Measurements from ENCODE around the gene UBQLNL. TPM values are rescaled to one million over a fixed set of nuclear protein-coding genes. Genes with fewer than 3 reads are reported as not detected.

UBQLNL gene
- total RNA-seq = under 1 TPM; 0.32 to 0.49 (median 0.34) TPM
- long read RNA-seq, donor 1 = 0 reads
- long read RNA-seq, donor 2 = 0 reads

- intact Hi-C loops (cut with DNase I, micrococcal nuclease) = no loop called here
- Histone ChIP-seq H3K4me1 (ENCODE audit: low read depth) (no peaks in the 10 kb centered on the region), H3K4me3 (no peak within 1 kb of the TSS), H3K36me3 (ENCODE audit: low read depth) (no peaks in the 10 kb centered on the region), H3K9me3 (no peaks in the 10 kb centered on the region)
- no peak for TF ChIP-seq CTCF (IDR thresholded peaks at IDR 0.05)
- no peak for DNase-seq
- ATAC-seq = no peak
These were observed at the start of gene UBQLNL for GRCh38 chr11:5516599-5516998. TSS of gene UBQLNL (minus strand) at chr11:5516699. CDS start at chr11:5516441, 258 bp downstream.

- ATAC-seq (no peak), DNase-seq (no peak)
- Histone ChIP-seq H3K4me3 (no peak overlapping the region), H3K36me3 (ENCODE audit: low read depth) (no peaks in the 10 kb centered on the region), H3K9me3 (no peaks in the 10 kb centered on the region), H3K4me1 (ENCODE audit: low read depth) (no peaks in the 10 kb centered on the region)
- no peak for TF ChIP-seq CTCF (IDR thresholded peaks at IDR 0.05)
- intact Hi-C loops (cut with DNase I, micrococcal nuclease) = no loop called here
These were observed 47.9 kb upstream of the UBQLNL start for GRCh38 chr11:5564259-5565019.

- H3K4me3 ChIP-seq = no peak overlapping the region
- H3K36me3 ChIP-seq (ENCODE audit: low read depth) = no peaks in the 10 kb centered on the region
- ATAC-seq = no peak
- intact Hi-C loops (cut with DNase I, micrococcal nuclease) = no loop called here
- TF ChIP-seq CTCF (IDR thresholded peaks at IDR 0.05) = no peak
- DNase-seq = no peak
- no peaks in the 10 kb centered on the region for H3K9me3 ChIP-seq
- no peaks in the 10 kb centered on the region for H3K4me1 ChIP-seq (ENCODE audit: low read depth)
These were observed 41.3 kb upstream of the UBQLNL start for GRCh38 chr11:5557751-5558150.

GRCh38 chr11:5556596-5557188 is 40.2 kb upstream of the UBQLNL start:
- no peak for TF ChIP-seq CTCF (IDR thresholded peaks at IDR 0.05)
- intact Hi-C loops (cut with DNase I, micrococcal nuclease) = no loop called here
- no peak for DNase-seq

GRCh38 chr11:5553343-5553742 is 36.8 kb upstream of the UBQLNL start:
- H3K4me3 ChIP-seq = no peak overlapping the region
- intact Hi-C loops (cut with DNase I, micrococcal nuclease) = no loop called here
- DNase-seq = no peak
- H3K4me1 ChIP-seq (ENCODE audit: low read depth) = no peaks in the 10 kb centered on the region
- TF ChIP-seq CTCF (IDR thresholded peaks at IDR 0.05) = no peak
- no peaks in the 10 kb centered on the region for H3K9me3 ChIP-seq
- H3K36me3 ChIP-seq (ENCODE audit: low read depth) = no peaks in the 10 kb centered on the region
- ATAC-seq = no peak

More at GRCh38 chr11:5556596-5557188, 40.2 kb upstream of the UBQLNL start:
- Histone ChIP-seq H3K4me3 (no peak overlapping the region), H3K36me3 (ENCODE audit: low read depth) (no peaks in the 10 kb centered on the region), H3K9me3 (no peaks in the 10 kb centered on the region), H3K4me1 (ENCODE audit: low read depth) (no peaks in the 10 kb centered on the region)
- ATAC-seq = no peak

Data from mucosa of descending colon (tissue), 3 donors.